Measurements from ENCODE around the gene VANGL1.

VANGL1 gene

DNA sequence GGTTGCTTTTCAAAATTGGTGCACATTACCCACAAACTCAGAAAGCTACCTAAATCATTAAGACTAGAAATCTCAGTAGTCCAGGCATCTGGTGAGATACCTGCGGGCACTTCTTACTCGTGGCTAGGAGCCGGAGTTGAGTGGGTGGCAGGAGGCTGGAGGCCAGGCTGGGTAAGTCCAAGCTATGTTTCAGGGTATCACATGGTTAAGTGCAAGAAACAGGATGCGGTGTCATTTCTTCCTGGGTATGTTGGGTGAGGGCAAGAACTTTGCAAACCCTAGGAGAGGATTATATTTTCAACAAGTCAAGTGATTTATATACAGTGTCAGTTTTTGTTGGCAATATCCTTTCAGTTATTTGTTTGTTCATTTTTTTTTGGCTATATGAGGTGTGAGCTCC, 41.0 kb downstream of the VANGL1 start:
- no peaks in the 10 kb centered on the region for H3K9me3 ChIP-seq (ENCODE audit: insufficient read depth, low read length)
- H4K20me1 ChIP-seq (ENCODE audit: insufficient read depth, low read length), result no peaks in the 10 kb centered on the region
- H3K9ac ChIP-seq (ENCODE audit: low read length), result no peak overlapping the region
- H3K79me2 ChIP-seq (ENCODE audit: low read length), result no peaks in the 10 kb centered on the region
- TF ChIP-seq EZH2phosphoT487 (IDR thresholded peaks at IDR 0.05; ENCODE audit: low read depth) (no peak), CTCF (IDR thresholded peaks at IDR 0.05; ENCODE audit: low read depth, low read length) (no peak)
- H3K4me1 ChIP-seq (ENCODE audit: low read length), result 0 out of 2 replicates have a peak, but pooled peaks cover 5% of the 10 kb centered on the region
- H3K4me3 ChIP-seq (ENCODE audit: low read length), result no peak overlapping the region
- no peak overlapping the region for H3K27ac ChIP-seq (ENCODE audit: low read length)
- H2AFZ ChIP-seq (ENCODE audit: low read depth, low read length), result no peak overlapping the region
- no peaks in the 10 kb centered on the region for H3K27me3 ChIP-seq (ENCODE audit: low read depth, low read length)
- H3K36me3 ChIP-seq (replicated peaks; ENCODE audit: low read depth, low read length), result no peaks in the 10 kb centered on the region
- H3K4me2 ChIP-seq (ENCODE audit: low read length), result no peak overlapping the region

DNA sequence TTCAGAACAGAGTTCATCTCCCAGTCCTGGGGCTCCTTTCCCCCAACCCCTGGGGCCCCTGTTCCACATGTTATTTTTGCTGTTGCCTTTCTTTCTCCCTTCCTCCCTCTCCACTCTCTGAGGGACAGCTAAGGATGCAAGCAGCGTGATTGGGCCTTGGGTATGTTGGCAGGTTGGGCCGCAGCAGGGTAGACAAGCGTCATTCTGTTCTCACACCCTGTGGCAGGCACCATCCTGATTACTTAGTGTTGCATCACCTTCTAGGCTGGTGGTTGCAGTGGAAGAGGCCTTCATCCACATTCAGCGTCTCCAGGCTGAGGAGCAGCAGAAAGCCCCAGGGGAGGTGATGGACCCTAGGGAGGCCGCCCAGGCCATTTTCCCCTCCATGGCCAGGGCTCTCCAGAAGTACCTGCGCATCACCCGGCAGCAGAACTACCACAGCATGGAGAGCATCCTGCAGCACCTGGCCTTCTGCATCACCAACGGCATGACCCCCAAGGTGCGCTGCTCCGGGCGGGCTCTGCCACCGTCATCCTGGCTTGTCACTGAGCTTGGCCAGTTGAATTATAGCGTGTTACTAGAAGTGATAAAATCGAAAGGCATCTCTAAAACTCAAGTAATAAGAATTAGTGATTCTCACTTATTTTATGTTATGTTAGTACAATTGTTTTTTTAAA, 43.4 kb downstream of the VANGL1 start:
- Histone ChIP-seq H3K4me1 (ENCODE audit: low read length) (0 out of 2 replicates have a peak, but pooled peaks cover 5% of the 10 kb centered on the region), H3K79me2 (ENCODE audit: low read length) (no peaks in the 10 kb centered on the region), H2AFZ (ENCODE audit: low read depth, low read length) (no peak overlapping the region), H3K9ac (ENCODE audit: low read length) (no peak overlapping the region), H3K27me3 (ENCODE audit: low read depth, low read length) (no peaks in the 10 kb centered on the region), H3K4me3 (ENCODE audit: low read length) (no peak overlapping the region), H3K9me3 (ENCODE audit: insufficient read depth, low read length) (no peaks in the 10 kb centered on the region), H3K36me3 (replicated peaks; ENCODE audit: low read depth, low read length) (no peaks in the 10 kb centered on the region), H4K20me1 (ENCODE audit: insufficient read depth, low read length) (no peaks in the 10 kb centered on the region), H3K4me2 (ENCODE audit: low read length) (no peak overlapping the region), H3K27ac (ENCODE audit: low read length) (no peak overlapping the region)
- TF ChIP-seq CTCF (IDR thresholded peaks at IDR 0.05; ENCODE audit: low read depth, low read length) (no peak), EZH2phosphoT487 (IDR thresholded peaks at IDR 0.05; ENCODE audit: low read depth) (no peak)

GRCh38 chr1:115687744-115688143, 46.0 kb downstream of the VANGL1 start:
- no peaks in the 10 kb centered on the region for H4K20me1 ChIP-seq (ENCODE audit: insufficient read depth, low read length)
- TF ChIP-seq CTCF (IDR thresholded peaks at IDR 0.05; ENCODE audit: low read depth, low read length) (no peak), EZH2phosphoT487 (IDR thresholded peaks at IDR 0.05; ENCODE audit: low read depth) (no peak)
- H3K4me3 ChIP-seq (ENCODE audit: low read length), result no peak overlapping the region
- H3K27ac ChIP-seq (ENCODE audit: low read length), result no peak overlapping the region
- H2AFZ ChIP-seq (ENCODE audit: low read depth, low read length), result no peak overlapping the region
- H3K4me2 ChIP-seq (ENCODE audit: low read length), result no peak overlapping the region
- no peaks in the 10 kb centered on the region for H3K36me3 ChIP-seq (replicated peaks; ENCODE audit: low read depth, low read length)
- no peaks in the 10 kb centered on the region for H3K79me2 ChIP-seq (ENCODE audit: low read length)
- no peaks in the 10 kb centered on the region for H3K9me3 ChIP-seq (ENCODE audit: insufficient read depth, low read length)
- no peaks in the 10 kb centered on the region for H3K27me3 ChIP-seq (ENCODE audit: low read depth, low read length)
- no peaks in the 10 kb centered on the region for H3K4me1 ChIP-seq (ENCODE audit: low read length)
- no peak overlapping the region for H3K9ac ChIP-seq (ENCODE audit: low read length)

GRCh38 chr1:115690972-115691371, 49.2 kb downstream of the VANGL1 start:
- no peak for TF ChIP-seq EZH2phosphoT487 (IDR thresholded peaks at IDR 0.05; ENCODE audit: low read depth)
- no peak for TF ChIP-seq CTCF (IDR thresholded peaks at IDR 0.05; ENCODE audit: low read depth, low read length)
- Histone ChIP-seq H4K20me1 (ENCODE audit: insufficient read depth, low read length) (no peaks in the 10 kb centered on the region), H3K4me3 (ENCODE audit: low read length) (no peak overlapping the region)

More at GRCh38 chr1:115690972-115691371, 49.2 kb downstream of the VANGL1 start:
- H3K4me2 ChIP-seq (ENCODE audit: low read length), result no peak overlapping the region
- no peak overlapping the region for H3K27ac ChIP-seq (ENCODE audit: low read length)
- no peak overlapping the region for H3K9ac ChIP-seq (ENCODE audit: low read length)
- no peaks in the 10 kb centered on the region for H3K79me2 ChIP-seq (ENCODE audit: low read length)
- H3K9me3 ChIP-seq (ENCODE audit: insufficient read depth, low read length), result no peaks in the 10 kb centered on the region
- H3K4me1 ChIP-seq (ENCODE audit: low read length), result no peaks in the 10 kb centered on the region
- H2AFZ ChIP-seq (ENCODE audit: low read depth, low read length), result no peak overlapping the region
- H3K36me3 ChIP-seq (replicated peaks; ENCODE audit: low read depth, low read length), result no peaks in the 10 kb centered on the region
- H3K27me3 ChIP-seq (ENCODE audit: low read depth, low read length), result peaks cover 19% of the 10 kb centered on the region
